ENCODE results near the gene CCBE1. TPM values are rescaled to one million over a fixed set of nuclear protein-coding genes. Genes with fewer than 3 reads are reported as not detected.

CCBE1 gene
- total and polyA plus RNA-seq, 9 of the 15 experiments (the other 6 are each of a cell fraction or from before 2014, with no cell fraction given) = 0.20 TPM; not detected in 8

DNA sequence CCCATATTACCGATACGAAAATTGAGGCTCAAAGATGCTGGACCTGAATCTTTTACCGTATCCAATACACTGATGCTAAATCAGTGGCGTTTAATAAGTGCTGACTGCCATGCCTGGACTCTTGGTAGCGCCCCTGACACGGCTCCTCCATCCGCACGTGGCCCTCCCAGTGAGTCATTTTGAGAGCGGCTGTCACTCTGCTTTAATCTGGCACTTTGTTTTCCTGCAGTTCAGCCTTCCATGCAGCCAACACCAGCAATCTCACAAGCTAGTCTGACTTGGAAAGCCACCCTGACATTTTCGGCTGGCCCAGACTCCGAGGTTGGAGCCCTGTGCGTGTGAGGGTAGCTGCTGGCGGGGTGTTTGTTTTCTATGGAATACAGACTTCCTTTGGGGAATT lies 183.0 kb downstream of the CCBE1 start:
- ATAC-seq (no peak), DNase-seq (ENCODE audit: extremely low read depth in 1 of 4, low spot score in 3 of 4) (peak in 1 of 4 experiments; percentile 2), FAIRE-seq (no peak)
- Histone ChIP-seq H3K4me3 (no peak overlapping the region), H3K4me1 (replicated peaks in 1 of 2; ENCODE audit: control insufficient read depth in 2 of 2, insufficient read depth in 2 of 2, low read length in 2 of 2) (peaks cover 0 to 3% of the 10 kb centered on the region in 2 experiments; a peak in 1 of 5 replicates), H3K4me2 (ENCODE audit: insufficient read depth, low read length) (no peak overlapping the region), H3K9ac (ENCODE audit: insufficient read depth in 1 of 2, low read depth in 2 of 2, low read length in 2 of 2) (no peak overlapping the region), H3K79me2 (ENCODE audit: control insufficient read depth, insufficient read depth, low read length) (no peaks in the 10 kb centered on the region), H3K36me3 (ENCODE audit: control insufficient read depth, insufficient read depth, low read length) (no peaks in the 10 kb centered on the region), H3K27ac (ENCODE audit: extremely low read depth, low read depth, low read length) (no peak overlapping the region), H4K20me1 (replicated peaks; ENCODE audit: control insufficient read depth, insufficient read depth, low read length) (peaks cover 4% of the 10 kb centered on the region; the same call in 1 of the 2 replicates), H2AFZ (ENCODE audit: low read depth, low read length) (no peak overlapping the region), H3K9me1 (ENCODE audit: control insufficient read depth, insufficient read depth, low read length) (no peaks in the 10 kb centered on the region), H3K27me3 (ENCODE audit: control insufficient read depth in 2 of 2, insufficient read depth in 2 of 2, low read length in 2 of 2) (peaks cover 0 to 20% of the 10 kb centered on the region in 2 experiments; a peak in 1 of 5 replicates), H3K9me3 (replicated peaks; ENCODE audit: control insufficient read depth, insufficient read depth, low read depth, low read length) (no peaks in the 10 kb centered on the region)
- WGBS (ENCODE audit: insufficient coverage, low coverage, missing lambda C conversion rate) = 2% methylated on average over 13 of the region's 13 CpGs
- no TSS peak for BruUV-seq (replicated peaks)
- intact Hi-C loops (cut with micrococcal nuclease) = no loop called here
- POLR2A ChIA-PET = no interaction called here
- no peak for TF ChIP-seq EP400 (IDR thresholded peaks at IDR 0.05)
- TF ChIP-seq BHLHE40 (IDR thresholded peaks at IDR 0.05; ENCODE audit: low read length) = peak; percentile 26; the same call in 1 of the 2 replicates
- TF ChIP-seq, protein P1, sequence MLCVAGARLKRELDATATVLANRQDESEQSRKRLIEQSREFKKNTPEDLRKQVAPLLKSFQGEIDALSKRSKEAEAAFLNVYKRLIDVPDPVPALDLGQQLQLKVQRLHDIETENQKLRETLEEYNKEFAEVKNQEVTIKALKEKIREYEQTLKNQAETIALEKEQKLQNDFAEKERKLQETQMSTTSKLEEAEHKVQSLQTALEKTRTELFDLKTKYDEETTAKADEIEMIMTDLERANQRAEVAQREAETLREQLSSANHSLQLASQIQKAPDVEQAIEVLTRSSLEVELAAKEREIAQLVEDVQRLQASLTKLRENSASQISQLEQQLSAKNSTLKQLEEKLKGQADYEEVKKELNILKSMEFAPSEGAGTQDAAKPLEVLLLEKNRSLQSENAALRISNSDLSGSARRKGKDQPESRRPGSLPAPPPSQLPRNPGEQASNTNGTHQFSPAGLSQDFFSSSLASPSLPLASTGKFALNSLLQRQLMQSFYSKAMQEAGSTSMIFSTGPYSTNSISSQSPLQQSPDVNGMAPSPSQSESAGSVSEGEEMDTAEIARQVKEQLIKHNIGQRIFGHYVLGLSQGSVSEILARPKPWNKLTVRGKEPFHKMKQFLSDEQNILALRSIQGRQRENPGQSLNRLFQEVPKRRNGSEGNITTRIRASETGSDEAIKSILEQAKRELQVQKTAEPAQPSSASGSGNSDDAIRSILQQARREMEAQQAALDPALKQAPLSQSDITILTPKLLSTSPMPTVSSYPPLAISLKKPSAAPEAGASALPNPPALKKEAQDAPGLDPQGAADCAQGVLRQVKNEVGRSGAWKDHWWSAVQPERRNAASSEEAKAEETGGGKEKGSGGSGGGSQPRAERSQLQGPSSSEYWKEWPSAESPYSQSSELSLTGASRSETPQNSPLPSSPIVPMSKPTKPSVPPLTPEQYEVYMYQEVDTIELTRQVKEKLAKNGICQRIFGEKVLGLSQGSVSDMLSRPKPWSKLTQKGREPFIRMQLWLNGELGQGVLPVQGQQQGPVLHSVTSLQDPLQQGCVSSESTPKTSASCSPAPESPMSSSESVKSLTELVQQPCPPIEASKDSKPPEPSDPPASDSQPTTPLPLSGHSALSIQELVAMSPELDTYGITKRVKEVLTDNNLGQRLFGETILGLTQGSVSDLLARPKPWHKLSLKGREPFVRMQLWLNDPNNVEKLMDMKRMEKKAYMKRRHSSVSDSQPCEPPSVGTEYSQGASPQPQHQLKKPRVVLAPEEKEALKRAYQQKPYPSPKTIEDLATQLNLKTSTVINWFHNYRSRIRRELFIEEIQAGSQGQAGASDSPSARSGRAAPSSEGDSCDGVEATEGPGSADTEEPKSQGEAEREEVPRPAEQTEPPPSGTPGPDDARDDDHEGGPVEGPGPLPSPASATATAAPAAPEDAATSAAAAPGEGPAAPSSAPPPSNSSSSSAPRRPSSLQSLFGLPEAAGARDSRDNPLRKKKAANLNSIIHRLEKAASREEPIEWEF (CRISPR knock-in tag; IDR thresholded peaks at IDR 0.05) = no peak
- TF ChIP-seq YBX1 (IDR thresholded peaks at IDR 0.05) = no peak
- TF ChIP-seq, protein P2, sequence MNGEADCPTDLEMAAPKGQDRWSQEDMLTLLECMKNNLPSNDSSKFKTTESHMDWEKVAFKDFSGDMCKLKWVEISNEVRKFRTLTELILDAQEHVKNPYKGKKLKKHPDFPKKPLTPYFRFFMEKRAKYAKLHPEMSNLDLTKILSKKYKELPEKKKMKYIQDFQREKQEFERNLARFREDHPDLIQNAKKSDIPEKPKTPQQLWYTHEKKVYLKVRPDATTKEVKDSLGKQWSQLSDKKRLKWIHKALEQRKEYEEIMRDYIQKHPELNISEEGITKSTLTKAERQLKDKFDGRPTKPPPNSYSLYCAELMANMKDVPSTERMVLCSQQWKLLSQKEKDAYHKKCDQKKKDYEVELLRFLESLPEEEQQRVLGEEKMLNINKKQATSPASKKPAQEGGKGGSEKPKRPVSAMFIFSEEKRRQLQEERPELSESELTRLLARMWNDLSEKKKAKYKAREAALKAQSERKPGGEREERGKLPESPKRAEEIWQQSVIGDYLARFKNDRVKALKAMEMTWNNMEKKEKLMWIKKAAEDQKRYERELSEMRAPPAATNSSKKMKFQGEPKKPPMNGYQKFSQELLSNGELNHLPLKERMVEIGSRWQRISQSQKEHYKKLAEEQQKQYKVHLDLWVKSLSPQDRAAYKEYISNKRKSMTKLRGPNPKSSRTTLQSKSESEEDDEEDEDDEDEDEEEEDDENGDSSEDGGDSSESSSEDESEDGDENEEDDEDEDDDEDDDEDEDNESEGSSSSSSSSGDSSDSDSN (IDR thresholded peaks at IDR 0.05; ENCODE audit: borderline replicate concordance in 1 of 2, low read depth in 2 of 2, low read length in 2 of 2) = no peak
- no peak for TF ChIP-seq TCFL5 (CRISPR knock-in tag; conservative IDR thresholded peaks at IDR 0.05)
- TF ChIP-seq TAF7 (tag; IDR thresholded peaks at IDR 0.05) = no peak
- TF ChIP-seq, protein P3, sequence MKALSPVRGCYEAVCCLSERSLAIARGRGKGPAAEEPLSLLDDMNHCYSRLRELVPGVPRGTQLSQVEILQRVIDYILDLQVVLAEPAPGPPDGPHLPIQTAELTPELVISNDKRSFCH (CRISPR knock-in tag; IDR thresholded peaks at IDR 0.05) = no peak
- TF ChIP-seq, protein P3 (tag; IDR thresholded peaks at IDR 0.05) = no peak
- CTCF ChIA-PET (ENCODE audit: low intra/inter-chr PET ratio) = no interaction called here
- in situ Hi-C loops (cut with MboI) = no loop called here
